HT1080 (cell line): ENCODE data around the gene HMGB3. TPM values are rescaled to one million over a fixed set of nuclear protein-coding genes. Genes with fewer than 3 reads are reported as not detected.

ENCODE experiments used
- small RNA-seq: library from RNA; depleted of rRNA; stranded (forward); fragments of <200 nt; gene quantifications from one replicate; pipeline ENCODE3, GENCODE V24; 2014
- total RNA-seq: library from RNA; depleted of rRNA; stranded (reverse); fragments of >200 nt; shearing (Covaris generic); gene quantifications from 2 replicates; pipeline ENCODE4 v1.2.3, GENCODE V29; 2014; rRNA removed

HMGB3 gene
- total RNA-seq, 1 experiment from 2014 or later = 28.1 TPM

Small RNAs within 50 kb of the gene (small RNA-seq; reads per million reads assigned to genes)
- gene RNA5SP525 = not detected
- gene RNU6-383P = not detected
- gene RPL12P50 = not detected

Other genes starting within 250 kb of the HMGB3 start
- 15.6 and 19.0 TPM in 2 replicates for gene CD99L2, start 84.7 kb upstream of the HMGB3 start, total RNA-seq
- not detected in 2 replicates for gene GPR50, start 193.2 kb downstream of the HMGB3 start, total RNA-seq